NOMO-1 treated with dmso at 0.1 percent for 144 hours (cell line): ENCODE data around the gene SHISA5.
"Not testable (repeated sequence)": the region's sequence is repeated elsewhere in the genome, so short reads cannot be mapped to it uniquely, and the experiment has no call there.

Experiments
- DNase-seq: peaks from one replicate; lab custom pipeline; 2025; ENCODE audit not compliant: unreplicated experiment; lab: John Stamatoyannopoulos, UW

The SHISA5 gene

DNA sequence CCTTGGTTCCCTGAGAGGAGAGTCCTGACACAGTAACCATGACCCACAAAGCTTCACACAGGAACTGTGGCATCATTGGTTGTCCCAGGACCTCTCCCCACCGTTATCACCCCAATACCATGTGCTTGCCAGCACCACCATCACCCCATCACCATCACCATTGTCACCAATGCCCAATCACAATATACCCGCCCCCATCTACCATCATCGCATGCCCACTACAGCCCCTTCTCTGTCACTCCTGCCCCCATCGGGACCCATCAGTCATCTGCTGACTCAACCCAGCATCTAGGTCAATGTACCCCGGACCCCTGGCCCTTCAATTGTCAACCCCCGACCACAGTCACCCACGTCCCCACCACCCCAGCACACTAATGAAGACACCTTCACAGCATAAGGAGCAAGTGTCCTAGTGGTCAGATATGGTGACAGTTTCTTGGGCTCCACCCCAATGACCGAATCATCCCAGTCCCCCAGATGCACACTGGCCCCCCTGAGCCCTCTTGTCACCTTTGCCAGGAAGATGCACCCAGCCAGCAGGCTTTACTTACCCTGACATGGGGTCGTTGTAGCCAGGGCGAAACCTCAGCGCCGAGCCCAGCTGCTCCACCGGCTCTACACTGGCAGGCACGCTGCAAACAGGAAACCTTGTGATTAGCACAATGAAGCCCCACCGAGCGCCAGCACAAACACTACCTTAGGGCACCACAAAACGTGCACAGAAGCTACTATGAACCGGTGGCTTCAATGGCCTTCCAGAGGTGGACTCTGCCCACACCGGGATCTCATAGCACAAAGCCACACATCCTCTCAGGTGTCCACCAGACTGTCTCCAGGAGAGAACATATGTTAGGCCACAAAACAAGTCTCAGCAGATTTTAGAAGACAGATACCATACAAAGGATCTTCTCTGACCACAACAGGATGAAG, 25.1 kb downstream of the SHISA5 start:
- no peak for DNase-seq

DNA sequence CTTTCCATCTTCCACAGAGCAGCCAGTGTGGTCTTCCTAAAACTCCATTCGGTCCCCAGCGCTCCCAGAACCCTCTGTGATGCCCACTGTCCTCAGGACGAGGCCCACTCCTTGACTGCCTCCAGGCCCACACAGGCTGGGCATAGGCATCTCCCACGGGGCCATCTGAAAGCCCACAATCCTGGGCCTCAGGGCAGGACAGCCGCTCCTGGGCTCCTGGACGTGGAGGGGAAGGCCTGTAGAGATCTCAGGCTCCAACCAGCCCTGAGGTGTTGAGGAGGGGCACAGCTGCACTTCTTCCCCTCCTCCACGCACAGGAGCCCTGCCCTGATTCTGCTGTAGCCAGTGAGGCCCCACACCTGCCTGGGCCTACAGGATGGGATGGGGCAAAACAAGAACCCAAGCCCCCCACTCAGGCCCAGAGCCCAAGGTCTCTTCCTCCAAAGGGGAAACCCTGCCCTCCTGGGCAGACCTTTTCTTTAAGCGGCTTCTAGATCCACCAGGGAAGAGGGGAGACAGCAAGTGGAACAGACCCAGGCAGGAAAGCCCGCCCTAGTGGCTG, 25.9 kb downstream of the SHISA5 start:
- no peak for DNase-seq

DNA sequence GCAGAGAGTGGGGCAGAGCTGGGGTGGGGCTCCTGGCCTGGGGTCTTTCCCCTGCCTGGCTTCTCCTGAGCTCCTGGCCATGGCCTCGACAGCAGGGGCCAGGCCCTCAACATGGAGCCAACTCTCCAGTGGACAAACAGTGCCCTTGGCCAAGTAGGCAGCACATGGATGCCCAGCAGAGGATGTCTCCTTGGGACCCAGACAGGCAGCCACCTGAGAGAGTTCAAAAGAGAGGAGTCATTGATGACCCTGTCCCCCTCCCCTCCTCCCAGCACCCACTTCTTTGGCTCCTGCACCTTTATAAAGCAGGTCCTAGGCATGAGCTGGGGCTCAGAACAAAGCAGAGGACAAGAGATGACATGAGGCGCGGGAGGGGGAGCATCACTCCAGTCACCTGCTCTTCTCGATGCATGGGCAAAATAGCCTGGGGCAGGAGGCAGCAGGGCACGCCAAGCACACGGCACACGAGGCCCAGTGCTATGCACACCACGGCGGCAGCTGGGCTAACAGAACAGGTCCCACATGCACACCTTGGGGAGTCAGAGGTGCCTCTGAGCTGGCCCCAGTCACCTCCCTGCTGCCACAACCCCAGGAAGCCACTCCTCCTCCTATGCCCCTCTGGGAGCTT, 27.4 kb downstream of the SHISA5 start:
- DNase-seq: no peak

DNA sequence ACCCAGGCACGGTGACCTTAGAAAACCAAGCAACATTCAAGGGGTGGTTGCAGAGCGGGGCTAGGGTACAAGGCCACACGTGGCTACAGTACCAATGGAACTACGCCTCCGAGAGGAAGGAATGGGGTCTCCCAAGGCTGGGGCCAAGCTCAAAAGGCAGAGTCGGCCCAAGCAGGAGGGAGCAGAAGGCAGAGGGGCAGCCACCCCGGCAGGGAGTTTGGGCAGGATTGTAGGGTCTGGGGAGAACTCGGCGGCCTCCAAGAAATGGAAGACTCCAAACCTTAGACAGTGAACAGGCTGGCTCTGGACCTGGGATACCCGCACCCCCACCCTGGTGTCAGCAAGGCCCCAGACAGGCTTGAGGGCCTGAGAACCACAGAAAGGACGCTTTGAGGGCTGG, 28.8 kb downstream of the SHISA5 start:
- DNase-seq: no peak

DNA sequence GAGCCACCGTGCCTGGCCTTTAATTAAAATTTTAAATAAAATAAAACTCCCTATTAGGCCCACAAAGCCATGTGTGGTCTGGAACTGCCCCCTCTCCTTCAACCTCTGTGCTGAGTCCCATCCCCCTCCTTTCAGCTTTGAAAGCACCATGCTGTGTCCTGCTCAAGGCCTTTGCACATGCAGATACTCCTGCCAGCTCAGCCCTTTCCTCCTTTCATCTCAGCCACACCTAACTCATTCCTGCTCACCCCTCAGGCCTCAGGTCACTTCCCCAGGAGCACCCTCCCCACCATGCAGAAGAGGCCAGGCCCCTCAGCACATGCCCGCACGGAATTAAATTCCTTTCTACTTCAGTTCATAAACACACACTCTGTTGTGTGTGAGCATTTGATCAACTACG, 29.4 kb downstream of the SHISA5 start:
- no peak for DNase-seq

DNA sequence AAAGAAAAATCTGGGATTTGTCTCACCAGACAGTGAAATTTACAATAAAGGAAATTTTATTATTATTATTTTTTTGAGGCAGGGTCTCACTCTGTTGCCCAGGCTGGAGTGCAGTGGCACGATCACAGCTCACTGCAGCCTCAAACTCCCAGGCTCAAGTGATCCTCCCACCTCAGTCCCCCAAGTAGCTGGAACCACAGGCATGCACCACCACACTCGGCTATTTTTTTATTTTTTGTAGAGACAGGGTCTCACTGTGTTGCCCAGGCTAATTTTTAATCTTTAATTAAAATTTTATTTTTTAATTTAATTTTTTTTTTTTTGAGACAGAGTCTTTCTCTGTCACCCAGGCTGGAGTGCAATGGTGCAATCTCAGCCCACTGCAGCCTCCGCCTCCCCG, 29.9 kb downstream of the SHISA5 start:
- not testable (repeated sequence) for DNase-seq

DNA sequence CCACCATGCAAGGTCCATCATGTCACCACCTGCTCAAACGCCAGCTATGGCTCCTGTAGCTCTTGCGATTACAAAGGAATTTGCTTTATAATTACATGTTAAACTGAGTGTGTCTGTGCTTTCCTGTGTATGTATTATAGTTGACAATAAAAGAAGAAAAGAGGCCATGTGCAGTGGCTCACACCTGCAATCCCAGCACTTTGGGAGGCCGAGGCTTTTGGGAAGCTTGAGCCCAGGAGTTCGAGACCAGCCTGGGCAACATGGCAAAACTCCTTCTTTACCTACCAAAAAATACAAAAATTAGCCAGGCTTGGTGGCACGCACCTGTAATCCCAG, 30.4 kb downstream of the SHISA5 start:
- no peak for DNase-seq

DNA sequence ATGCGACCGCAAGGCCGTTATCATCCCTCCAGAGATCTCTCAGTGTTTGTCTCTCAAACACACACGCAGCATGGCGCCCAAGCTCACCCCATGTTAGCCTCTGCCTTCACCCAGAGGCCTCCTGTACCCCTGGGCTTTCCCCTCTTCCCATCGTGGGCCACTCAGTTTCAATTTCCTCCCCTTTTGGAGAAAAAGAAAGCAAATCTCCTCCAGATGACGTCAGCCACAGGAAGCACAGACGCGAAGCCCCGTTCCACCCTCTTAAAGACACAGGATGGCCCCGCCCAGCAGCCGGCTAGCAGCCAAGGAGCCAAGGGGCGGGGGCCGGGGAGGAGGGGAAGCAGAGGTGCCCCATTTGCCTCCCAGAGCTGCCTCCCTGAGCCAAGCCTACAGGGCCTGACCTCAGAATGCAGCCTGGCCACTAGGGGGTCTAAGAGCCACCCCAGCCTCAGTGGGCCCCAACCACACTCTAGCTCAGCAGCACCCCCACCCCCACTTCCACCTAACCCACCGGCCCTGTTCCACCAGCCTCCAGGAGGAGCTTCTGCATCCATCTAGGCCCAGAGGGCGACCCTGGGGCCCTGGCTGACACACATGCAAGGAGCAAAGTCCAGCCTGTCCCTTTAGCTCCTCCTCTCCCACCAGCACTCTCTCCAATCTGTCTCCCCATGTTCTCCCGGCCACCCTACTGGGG, 30.9 kb downstream of the SHISA5 start:
- peak; percentile 95 for DNase-seq

DNA sequence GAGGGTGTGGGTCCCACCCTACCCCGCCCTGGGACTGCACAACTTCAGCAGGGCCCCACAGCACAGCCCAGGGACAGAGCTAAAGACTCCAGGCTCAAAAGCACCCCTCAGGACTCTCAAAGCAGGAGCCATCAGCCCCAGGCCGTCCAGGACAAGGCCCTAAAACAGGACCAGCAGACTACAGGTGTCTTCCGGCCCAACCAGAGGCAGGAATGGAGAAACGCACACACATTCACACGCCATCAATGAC, 31.4 kb downstream of the SHISA5 start:
- no peak for DNase-seq

DNA sequence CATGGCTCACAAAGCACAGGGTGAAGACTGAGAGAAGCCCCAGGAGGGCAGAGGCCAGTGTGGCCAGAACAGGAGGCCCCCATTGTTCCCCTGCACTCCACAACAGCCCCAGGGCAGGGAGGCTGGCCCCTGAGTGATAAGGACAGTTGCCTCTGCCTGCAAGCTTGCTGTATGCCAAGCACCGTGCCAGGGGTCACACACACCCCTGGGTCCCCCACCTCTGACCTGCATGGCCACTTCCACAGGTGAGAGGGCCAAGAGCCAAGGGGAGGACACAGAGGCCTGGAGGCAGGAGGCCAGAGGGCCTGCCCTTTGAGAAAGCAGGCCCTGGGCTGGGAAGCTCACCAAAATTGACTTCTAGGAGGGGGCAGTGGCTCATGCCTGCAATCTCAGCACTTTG, 33.7 kb downstream of the SHISA5 start:
- DNase-seq: no peak

DNA sequence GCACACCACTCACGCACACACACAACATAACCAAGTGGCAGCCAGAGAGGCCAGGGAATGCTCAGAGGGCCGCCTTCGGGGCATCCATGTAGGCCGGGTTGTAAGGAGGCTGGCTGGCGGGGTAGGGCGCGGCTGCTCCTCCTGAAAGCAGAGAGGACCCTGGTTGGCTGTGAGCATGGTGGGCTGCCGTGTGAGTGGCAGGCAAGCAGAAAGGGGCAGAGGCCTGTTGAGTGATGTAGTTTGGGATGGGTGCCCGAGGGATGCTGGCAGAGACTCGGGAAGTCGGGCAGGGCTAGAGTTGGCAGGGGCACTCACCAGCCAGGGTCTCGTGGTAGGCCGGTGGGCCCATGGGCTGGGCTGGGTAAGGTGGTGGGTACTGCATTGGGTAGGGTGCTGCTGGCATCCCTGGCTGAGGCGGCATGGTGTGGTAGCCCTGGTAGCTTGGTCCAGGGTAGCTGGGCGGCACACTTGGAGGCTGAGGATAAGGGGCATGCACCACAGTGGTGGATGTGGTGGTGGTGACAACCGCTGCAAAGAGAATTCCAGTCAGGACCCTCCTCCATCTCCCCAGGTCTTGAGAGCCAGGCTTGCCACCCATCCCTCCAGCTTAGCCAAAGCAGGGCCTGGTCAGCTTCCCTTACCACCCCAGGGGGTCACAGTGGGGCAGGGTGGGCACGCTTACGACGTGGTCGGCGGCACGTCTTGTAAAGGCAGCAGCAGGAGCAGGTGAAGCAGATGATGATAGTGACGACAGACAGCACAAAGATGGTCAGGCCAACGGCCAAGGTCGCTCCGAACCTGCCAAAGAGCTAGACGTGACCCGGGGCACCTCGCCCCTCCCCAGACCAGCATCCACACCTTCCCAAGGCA, 34.7 kb downstream of the SHISA5 start:
- no peak for DNase-seq

DNA sequence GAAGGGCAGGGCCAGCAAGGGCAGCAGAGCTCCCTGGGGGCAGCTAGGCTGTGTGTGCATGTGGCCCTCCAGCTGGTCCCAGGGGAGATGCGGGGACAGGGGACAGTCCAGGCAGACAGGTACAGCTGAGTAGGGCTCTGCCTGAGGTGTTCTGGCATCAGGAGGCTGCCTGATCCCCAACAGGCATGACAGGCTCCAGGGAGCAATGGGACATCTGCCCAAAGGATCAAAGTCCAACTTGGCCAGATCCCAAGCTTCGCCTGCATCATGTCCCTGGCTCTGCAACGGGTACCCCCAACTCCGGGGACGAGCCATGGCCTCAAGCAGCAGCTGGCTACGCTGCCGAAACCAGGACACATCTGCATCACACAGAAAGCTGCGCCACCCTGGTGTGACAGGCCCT, 35.6 kb downstream of the SHISA5 start:
- DNase-seq: no peak

DNA sequence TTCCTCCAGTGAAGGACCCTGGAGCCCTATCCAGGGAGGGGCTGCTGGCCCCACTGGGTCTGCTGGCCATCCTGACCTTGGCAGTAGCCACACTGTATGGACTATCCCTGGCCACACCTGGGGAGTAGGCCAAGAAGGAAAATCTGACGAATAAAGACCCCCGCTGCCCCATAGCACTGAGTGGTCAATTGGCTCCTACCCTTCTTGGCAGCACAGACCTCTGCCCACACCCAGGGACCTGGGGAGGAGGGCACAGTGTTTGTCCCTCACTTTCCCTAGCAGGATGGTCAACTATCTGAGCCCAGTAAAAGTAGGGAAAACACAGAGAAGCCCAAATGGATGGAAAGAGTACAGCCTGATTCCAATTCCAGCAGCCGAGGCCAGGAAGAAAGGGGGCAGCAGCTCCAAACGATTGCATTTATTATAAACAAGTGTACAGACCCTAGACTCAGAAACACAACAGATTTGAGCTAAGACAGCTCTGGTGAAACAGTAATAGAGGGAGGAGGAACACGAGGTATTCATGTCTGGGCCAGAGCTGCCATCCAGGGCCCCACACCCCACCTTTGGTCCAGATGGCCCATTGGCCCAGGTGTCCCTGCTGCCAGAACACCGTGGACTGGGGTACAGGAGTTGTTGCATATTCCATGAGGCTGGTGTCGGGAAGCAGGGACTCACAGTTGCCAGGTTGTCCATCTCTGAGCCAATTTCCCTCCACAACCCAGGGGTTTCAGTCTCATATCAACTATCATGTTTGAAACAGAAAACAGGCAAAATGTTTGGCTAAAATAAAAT, 36.3 kb downstream of the SHISA5 start:
- no peak for DNase-seq

DNA sequence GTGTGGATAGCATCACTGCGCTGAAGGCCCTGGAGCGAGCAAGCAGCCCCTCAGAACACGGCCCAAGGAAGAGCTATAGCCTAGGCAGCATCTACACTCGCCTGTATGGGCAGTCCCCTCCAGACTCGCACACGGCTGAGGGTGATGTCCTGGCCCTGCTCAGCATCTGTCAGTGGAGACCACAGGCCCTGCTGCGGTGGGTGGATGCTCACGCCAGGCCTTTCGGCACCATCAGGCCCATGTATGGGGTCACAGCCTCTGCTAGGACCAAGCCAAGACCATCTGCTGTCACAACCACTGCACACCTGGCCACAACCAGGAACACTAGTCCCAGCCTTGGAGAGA, 36.9 kb downstream of the SHISA5 start:
- no peak for DNase-seq

DNA sequence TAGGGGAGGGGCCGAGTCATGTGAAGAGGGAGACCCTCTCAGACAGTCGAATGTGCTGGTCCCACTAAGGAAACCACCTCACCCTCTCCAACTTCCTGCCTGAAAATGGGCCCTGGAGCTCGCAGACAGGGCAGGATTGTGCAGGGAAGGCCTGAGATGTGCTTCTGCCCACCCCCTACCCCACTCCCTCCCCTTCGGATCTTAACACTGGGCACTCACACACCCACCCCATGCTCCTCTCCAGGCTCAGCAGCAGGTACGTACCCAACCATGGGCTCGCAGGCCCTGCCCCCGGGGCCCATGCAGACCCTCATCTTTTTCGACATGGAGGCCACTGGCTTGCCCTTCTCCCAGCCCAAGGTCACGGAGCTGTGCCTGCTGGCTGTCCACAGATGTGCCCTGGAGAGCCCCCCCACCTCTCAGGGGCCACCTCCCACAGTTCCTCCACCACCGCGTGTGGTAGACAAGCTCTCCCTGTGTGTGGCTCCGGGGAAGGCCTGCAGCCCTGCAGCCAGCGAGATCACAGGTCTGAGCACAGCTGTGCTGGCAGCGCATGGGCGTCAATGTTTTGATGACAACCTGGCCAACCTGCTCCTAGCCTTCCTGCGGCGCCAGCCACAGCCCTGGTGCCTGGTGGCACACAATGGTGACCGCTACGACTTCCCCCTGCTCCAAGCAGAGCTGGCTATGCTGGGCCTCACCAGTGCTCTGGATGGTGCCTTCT, 37.4 kb downstream of the SHISA5 start:
- DNase-seq: no peak

DNA sequence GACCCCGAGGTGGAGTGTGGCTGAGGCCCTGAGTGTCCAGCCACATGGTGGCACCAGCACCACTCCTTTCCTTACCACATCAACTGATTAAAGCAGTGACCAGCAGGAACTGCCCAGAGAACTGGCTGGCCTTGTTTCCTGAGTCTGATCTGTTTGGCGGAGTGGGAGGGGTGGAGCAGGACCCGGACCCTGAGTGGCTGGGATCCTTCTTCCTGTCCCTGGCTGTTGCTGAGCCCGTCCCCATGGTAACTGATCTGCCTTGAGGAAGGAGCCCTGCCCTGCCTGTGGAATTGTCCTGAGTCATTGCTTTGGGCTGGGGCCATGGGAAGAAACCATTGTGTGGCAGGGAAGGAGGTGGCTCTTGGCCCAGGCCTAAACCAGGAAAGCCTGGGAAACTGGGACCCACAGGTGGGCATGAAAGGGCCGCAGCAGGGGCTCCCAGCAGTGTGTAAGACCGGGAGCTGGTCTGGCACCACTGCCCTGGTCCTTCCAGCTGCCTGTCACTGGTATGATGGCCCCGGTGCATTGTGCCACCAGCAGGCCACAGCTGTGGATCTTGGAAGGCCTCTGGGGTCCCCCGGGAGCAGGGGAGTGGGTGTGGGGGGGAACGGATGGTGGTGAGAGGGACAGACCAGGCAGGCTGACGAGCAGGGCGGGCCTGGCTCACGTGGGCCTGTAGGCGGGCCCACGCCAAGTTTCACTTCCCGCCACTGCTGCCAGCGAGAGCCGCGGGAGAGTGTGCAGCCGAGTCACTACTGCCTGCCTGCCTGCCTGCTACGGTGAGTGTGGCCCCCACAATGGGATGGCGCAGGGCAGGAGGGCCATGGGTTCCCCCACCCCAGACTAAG, 38.2 kb downstream of the SHISA5 start:
- DNase-seq: peak; percentile 78

DNA sequence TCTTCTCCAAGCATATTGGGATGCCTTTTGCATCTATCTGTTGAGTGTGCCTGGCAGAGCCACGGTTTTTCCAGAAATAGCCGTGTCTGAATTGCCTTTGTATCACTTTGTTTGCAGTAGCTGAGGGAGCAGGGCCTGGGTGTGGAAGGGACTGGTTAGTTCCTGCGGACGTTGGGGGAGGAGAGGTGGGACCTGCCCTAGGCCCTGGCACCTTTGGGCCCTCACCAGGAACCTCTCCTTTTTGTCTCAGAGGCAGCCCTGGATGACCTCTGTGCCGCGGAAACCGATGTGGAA, 38.8 kb downstream of the SHISA5 start:
- DNase-seq: no peak

DNA sequence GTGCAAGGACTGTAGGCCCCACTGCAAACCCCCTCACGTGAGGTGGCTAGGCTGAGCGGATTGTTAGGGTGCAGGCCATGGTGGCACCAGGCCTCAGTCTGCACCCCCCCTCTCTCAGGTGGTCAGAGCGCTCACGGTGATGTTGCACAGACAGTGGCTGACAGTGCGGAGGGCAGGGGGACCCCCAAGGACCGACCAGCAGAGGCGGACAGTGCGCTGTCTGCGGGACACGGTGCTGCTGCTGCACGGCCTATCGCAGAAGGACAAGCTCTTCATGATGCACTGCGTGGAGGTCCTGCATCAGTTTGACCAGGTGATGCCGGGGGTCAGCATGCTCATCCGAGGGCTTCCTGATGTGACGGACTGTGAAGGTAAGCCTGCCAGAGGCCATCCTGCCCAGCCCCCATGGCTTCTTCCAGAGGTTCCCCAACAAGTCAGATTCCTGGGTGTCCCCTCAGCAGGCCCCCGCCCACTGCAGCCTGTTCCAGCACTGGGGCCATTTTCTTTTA, 39.2 kb downstream of the SHISA5 start:
- DNase-seq: no peak

DNA sequence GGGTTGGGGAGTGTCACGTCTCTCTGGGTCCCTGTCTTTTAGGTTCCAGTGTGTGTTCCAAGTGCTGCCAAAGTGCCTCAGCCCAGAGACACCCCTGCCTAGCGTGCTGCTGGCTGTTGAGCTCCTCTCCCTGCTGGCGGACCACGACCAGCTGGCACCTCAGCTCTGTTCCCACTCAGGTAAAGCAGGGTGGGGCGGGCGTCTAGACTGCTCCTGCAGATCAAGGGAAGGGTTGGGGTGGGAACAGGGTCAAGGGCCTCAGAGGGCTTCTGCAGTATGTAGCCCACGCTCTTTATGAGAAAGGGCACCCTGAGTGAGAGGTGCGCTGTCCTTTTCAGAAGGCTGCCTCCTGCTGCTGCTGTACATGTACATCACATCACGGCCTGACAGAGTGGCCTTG, 40.3 kb downstream of the SHISA5 start:
- no peak for DNase-seq
